Ectodermal cell (in vitro differentiated cells): ENCODE results near the gene PGS1.

Experiments used
- H3K27ac ChIP-seq: 2 replicates; pipeline ENCODE4 v1.7.0; 2013; ENCODE audit warnings: mild to moderate bottlenecking, low read depth, low read length; ENCODE audit not compliant: insufficient read depth, poor library complexity, severe bottlenecking
- H3K27me3 ChIP-seq: 2 replicates; pipeline ENCODE4 v1.7.0; 2013; ENCODE audit warnings: mild to moderate bottlenecking, low read length; ENCODE audit not compliant: insufficient read depth, control insufficient read depth, poor library complexity, severe bottlenecking
- H3K36me3 ChIP-seq: one replicate; pipeline ENCODE4 v1.7.0; 2013; ENCODE audit warnings: low read length; ENCODE audit not compliant: control insufficient read depth, insufficient read depth
- H3K4me1 ChIP-seq: one replicate; pipeline ENCODE4 v1.7.0; 2013; ENCODE audit warnings: low read length; ENCODE audit not compliant: control insufficient read depth, insufficient read depth
- H3K4me3 ChIP-seq: 2 replicates; pipeline ENCODE4 v1.7.0; 2013; ENCODE audit warnings: low read depth, low read length, control low read depth; ENCODE audit not compliant: insufficient read depth
- H3K9me3 ChIP-seq: 2 replicates; pipeline ENCODE4 v1.7.0; 2013; ENCODE audit warnings: mild to moderate bottlenecking, low read length, moderate library complexity; ENCODE audit not compliant: control insufficient read depth
- WGBS, 2 experiments: methylation state at CpG; one replicate each; pipeline ENCODE4 v1.1.7; 2013; ENCODE audit warnings: missing lambda C conversion rate in 2 of 2; 5-methylcytosine and 5-hydroxymethylcytosine counted together

PGS1 gene

DNA sequence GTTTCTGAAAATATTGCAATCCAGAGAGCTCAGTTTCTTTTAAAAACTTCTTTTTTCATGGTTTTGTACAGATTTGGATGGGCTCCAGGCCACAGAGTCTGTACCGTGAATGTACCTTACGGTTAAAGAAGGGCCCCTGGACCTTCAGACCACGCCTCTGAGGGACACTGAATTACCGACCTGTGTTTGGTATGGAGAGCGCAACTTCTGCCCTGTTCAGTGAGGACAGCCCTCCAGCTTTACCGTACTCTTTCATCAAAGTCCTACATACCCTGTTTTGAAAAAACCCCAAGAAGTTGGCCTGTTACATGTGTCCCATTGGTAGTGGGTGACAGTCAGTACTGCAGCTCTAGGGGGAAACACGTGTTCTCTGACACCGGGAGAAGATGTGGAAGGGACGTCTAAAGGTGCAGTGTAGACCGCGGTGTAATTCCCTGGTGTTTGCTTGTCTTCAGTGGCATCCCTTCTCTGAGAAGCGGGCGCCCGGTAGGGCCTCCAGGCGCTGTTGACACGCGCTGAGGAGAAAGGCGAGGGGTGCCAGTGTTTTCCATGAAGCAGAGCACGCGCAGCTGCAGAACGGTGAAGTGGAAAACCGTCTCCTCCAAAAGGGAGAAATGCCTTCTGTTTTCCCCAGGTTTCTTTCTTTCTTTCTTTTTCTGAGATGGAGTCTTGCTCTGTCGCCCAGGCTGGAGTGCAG lies 6.2 kb downstream of the PGS1 start:
- 95 to 96% methylated on average over 23 of the region's 23 CpGs for WGBS, 2 experiments
- no peaks in the 10 kb centered on the region for H3K27me3 ChIP-seq
- no peaks in the 10 kb centered on the region for H3K36me3 ChIP-seq
- no peaks in the 10 kb centered on the region for H3K9me3 ChIP-seq
- peaks cover 17% of the 10 kb centered on the region for H3K4me1 ChIP-seq
- no peak overlapping the region for H3K4me3 ChIP-seq
- no peak overlapping the region for H3K27ac ChIP-seq

DNA sequence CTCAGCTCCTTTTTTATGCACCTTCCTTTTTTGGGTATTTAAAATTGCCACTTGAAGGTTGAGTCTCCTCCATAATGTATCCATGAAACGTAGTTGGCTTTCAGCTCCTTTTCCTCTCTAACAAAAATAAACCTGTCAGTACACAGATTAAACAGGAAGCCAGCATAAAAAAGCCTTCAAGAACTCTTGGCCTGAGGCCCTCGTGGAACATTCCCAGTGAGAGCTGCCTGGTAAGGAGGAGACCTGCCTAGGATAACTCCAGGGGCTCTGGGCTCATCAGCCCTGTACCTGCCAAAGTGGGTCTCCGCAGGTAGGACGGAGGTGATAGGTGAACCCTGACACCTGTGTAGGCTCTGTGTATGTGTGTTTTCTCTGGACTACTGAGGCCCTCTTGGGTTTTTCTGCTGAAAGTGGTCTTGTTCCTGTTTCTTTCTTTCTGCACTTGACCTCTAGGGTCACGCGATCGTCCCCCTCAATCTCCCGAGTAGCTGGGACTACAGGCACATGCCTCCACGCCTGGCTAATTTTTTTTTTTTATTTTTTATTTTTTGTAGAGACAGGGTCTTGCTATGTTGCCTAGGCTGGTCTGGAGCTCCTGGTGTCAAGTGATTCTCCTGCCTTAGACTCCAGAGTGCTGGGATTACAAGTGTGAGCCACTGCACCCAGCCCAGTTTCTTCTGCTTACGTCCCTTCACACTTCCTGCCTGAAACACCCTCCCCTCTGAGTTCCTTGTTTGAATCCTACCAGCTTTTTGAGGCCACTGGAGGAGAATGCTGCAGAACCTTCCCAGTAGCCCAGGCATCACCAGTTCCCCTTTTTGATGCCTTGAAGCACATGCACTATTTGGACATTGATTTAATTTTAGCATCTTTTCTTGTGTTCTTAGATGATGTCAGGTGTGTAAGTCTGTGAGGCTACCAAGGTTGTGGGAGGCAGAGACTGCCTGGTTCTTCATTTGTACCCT lies 9.8 kb downstream of the PGS1 start:
- no peak overlapping the region for H3K27ac ChIP-seq
- H3K4me1 ChIP-seq, result peaks cover 9% of the 10 kb centered on the region
- 89 to 94% methylated on average over 10 of the region's 10 CpGs for WGBS, 2 experiments
- H3K4me3 ChIP-seq, result no peak overlapping the region
- no peaks in the 10 kb centered on the region for H3K36me3 ChIP-seq
- no peaks in the 10 kb centered on the region for H3K9me3 ChIP-seq
- no peaks in the 10 kb centered on the region for H3K27me3 ChIP-seq

DNA sequence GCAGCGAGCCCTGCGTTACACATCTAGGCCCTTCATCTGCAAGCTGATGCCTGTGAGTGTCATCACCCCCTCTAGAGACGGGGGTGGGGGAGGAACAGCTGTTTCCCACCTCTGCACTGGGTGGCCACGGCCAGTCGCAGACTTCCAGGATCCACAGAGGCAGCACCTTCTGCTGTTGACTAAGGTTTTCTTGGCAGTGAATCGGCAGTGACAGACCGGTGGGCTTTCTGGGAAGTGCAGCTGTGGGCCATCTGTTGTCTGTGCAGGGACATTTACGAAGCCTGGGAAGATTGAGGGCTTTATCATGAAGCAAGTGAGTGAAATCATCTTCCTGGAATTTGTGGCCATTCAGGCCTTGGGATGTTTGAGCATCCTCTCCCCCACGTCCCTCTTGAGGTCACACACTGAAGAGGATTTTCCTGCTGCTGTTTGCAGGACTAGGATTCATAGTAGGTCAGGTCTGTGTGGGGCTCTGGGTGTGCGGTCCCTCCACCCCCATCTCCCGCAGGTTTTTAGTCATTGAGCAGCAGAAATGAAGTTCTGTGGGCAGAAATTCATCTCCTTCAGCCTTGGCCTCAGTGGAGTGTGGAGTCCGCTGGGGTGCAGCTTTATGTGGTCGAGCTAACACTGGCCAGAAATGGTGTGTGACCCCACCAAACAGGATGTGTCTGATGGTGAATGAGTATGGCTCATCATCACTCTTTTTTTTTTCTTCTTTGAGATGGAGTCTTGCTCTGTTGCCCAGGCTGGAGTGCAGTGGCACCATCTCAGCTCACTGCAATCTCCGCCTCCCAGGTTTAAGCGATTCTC lies 12.0 kb downstream of the PGS1 start:
- no peak overlapping the region for H3K27ac ChIP-seq

DNA sequence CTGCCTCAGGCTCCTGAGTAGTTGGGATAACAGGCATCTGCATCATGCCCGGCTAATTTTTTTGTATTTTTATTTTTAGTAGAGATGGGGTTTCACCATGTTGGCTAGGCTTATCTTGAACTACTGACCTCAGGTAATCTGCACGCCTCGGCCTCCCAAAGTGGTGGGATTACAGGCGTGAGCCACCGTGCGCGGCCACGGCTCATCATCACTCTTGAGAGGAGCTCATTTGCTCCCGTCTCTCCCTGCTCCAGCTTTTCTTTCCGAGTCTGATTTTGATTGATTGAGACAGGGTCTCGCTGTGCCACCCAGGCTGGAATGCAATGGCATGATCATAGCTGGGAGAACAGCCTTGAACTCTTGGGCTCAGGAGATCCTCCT lies 12.6 kb downstream of the PGS1 start:
- no peaks in the 10 kb centered on the region for H3K9me3 ChIP-seq
- H3K4me3 ChIP-seq, result no peak overlapping the region
- peaks cover 4% of the 10 kb centered on the region for H3K4me1 ChIP-seq
- H3K36me3 ChIP-seq, result peaks cover 4% of the 10 kb centered on the region
- 89 to 95% methylated on average over 11 of the region's 11 CpGs for WGBS, 2 experiments
- H3K27ac ChIP-seq, result no peak overlapping the region
- H3K27me3 ChIP-seq, result no peaks in the 10 kb centered on the region

More for the DNA sequence above, 12.0 kb downstream of the PGS1 start:
- Histone ChIP-seq H3K4me3 (no peak overlapping the region), H3K27me3 (no peaks in the 10 kb centered on the region), H3K9me3 (no peaks in the 10 kb centered on the region), H3K4me1 (peaks cover 9% of the 10 kb centered on the region), H3K36me3 (no peaks in the 10 kb centered on the region)
- WGBS, 2 experiments, result 82 to 84% methylated on average over 15 of the region's 15 CpGs

DNA sequence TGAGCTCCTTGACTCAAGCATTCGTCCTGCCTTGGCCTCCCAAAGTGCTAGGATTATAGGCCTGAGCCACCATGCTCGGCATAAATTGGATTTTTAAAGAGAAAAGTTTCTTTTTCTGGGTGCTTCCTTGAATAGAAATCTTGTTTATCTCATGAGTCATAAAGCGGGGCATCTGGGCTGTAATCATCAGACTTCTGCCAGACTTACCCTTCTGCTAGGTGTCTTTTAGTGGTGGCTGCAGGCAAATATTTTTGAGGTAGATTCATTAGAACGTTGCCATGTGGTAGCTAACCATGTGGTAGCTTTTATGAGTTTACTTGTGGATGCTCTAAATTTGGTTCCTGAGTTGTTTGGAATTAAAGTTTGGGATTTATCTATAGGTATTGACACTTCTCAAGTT lies 13.4 kb downstream of the PGS1 start:
- WGBS, 2 experiments, result 92 to 93% methylated on average over 4 of the region's 4 CpGs

DNA sequence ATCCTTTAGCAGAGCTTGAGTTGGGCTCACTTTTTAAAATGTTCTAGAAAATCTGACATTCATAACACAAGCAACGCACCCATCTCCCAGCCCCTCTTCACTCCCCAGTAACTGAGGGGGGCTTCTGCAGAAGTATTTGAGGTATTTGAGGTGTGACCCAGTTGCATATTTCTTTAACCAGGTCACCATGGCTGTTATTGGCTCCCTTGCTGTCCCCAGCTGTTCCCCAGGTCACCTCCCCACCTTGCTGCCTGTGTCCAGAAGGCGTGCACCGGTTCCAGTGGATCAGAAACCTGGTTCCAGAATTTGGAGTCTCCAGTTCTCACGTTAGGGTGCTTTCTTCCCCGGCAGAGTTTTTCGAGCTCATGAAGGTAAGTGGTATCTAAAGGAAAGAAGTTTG lies 13.8 kb downstream of the PGS1 start:
- 93% methylated on average over 5 to 6 of the region's 6 CpGs for WGBS, 2 experiments
- Histone ChIP-seq H3K27me3 (no peaks in the 10 kb centered on the region), H3K36me3 (peaks cover 6% of the 10 kb centered on the region), H3K4me1 (no peaks in the 10 kb centered on the region), H3K27ac (no peak overlapping the region), H3K9me3 (no peaks in the 10 kb centered on the region), H3K4me3 (no peak overlapping the region)

More for the DNA sequence above, 13.4 kb downstream of the PGS1 start:
- no peaks in the 10 kb centered on the region for H3K27me3 ChIP-seq
- H3K9me3 ChIP-seq, result no peaks in the 10 kb centered on the region
- H3K27ac ChIP-seq, result no peak overlapping the region
- H3K4me3 ChIP-seq, result no peak overlapping the region
- H3K4me1 ChIP-seq, result no peaks in the 10 kb centered on the region
- peaks cover 6% of the 10 kb centered on the region for H3K36me3 ChIP-seq

- 95 to 98% methylated on average over 4 of the region's 4 CpGs for WGBS, 2 experiments
- no peaks in the 10 kb centered on the region for H3K4me1 ChIP-seq
- no peaks in the 10 kb centered on the region for H3K9me3 ChIP-seq
- peaks cover 13% of the 10 kb centered on the region for H3K36me3 ChIP-seq
- H3K4me3 ChIP-seq, result no peak overlapping the region
- no peak overlapping the region for H3K27ac ChIP-seq
- no peaks in the 10 kb centered on the region for H3K27me3 ChIP-seq
Measured at GRCh38 chr17:78393575-78393974, 15.1 kb downstream of the PGS1 start.

- Histone ChIP-seq H3K36me3 (peaks cover 19% of the 10 kb centered on the region), H3K4me3 (no peak overlapping the region), H3K9me3 (no peaks in the 10 kb centered on the region), H3K27ac (no peak overlapping the region), H3K4me1 (no peaks in the 10 kb centered on the region), H3K27me3 (no peaks in the 10 kb centered on the region)
- WGBS, 2 experiments, result 95 to 97% methylated on average over 7 of the region's 7 CpGs
Measured at GRCh38 chr17:78394209-78394608, 15.8 kb downstream of the PGS1 start.

- peaks cover 28% of the 10 kb centered on the region for H3K36me3 ChIP-seq
- H3K9me3 ChIP-seq, result no peaks in the 10 kb centered on the region
- no peak overlapping the region for H3K27ac ChIP-seq
- H3K27me3 ChIP-seq, result no peaks in the 10 kb centered on the region
- H3K4me1 ChIP-seq, result no peaks in the 10 kb centered on the region
- H3K4me3 ChIP-seq, result no peak overlapping the region
- WGBS, 2 experiments, result 92 to 97% methylated on average over 2 of the region's 2 CpGs
Measured at GRCh38 chr17:78395155-78395554, 16.7 kb downstream of the PGS1 start.
